Panc1 (cell line): ENCODE results near the gene NR2F6. TPM values are rescaled to one million over a fixed set of nuclear protein-coding genes. Genes with fewer than 3 reads are reported as not detected.

Source experiments
- ATAC-seq: fragments of 200-7000 bp; cut with Tn5 transposase; 2 replicates; pipeline ENCODE4 v1.9.1; 2020; ENCODE audit warnings: mild to moderate bottlenecking, moderate library complexity
- BruUV-seq: library from RNA; stranded (reverse); fragments of 400-500 nt; replicated peaks from 2 replicates; lab custom pipeline; 2021; lab: Mats Ljungman, UMichigan
- CTCF ChIA-PET: fragments of 300-600 bp; sonication (Branson Sonifier 250); formaldehyde crosslinking; loops from one replicate; lab custom pipeline; 2022; ENCODE audit warnings: antibody characterized with exemption; lab: Charles Lee
- POLR2A ChIA-PET: fragments of 300-600 bp; sonication (Branson Sonifier 250); formaldehyde crosslinking; loops from one replicate; lab custom pipeline; 2022; ENCODE audit warnings: antibody characterized with exemption; lab: Charles Lee
- DNase-seq: peaks from one replicate; pipeline ENCODE4 v3.0.0-alpha.2; 2010; ENCODE audit warnings: low read depth, low spot score
- H3K27ac ChIP-seq: 2 replicates; pipeline ENCODE4 v1.5.1; 2011; ENCODE audit warnings: mild to moderate bottlenecking, low read length, inconsistent platforms
- H3K27me3 ChIP-seq: fragments of 200-500 bp; sonication (Bioruptor generic); 2 replicates; pipeline ENCODE4 v1.6.0; 2014; ENCODE audit warnings: low read length, inconsistent platforms; ENCODE audit not compliant: control insufficient read depth, insufficient read depth
- H3K36me3 ChIP-seq: fragments of 200-500 bp; sonication (Bioruptor generic); 2 replicates; pipeline ENCODE4 v1.5.1; 2014; ENCODE audit warnings: inconsistent platforms, mild to moderate bottlenecking, low read length, moderate library complexity; ENCODE audit not compliant: control insufficient read depth, insufficient read depth
- H3K4me1 ChIP-seq: 2 replicates; pipeline ENCODE4 v1.5.1; 2011; ENCODE audit warnings: inconsistent platforms, mild to moderate bottlenecking, low read length, moderate library complexity; ENCODE audit not compliant: control insufficient read depth, insufficient read depth
- H3K4me3 ChIP-seq, 2 experiments: 2 replicates each; pipeline ENCODE4 v1.5.1; 2011 to 2012; ENCODE audit warnings: low read depth in 2 of 2, low read length in 2 of 2, mild to moderate bottlenecking in 2 of 2, inconsistent platforms in 1 of 2, moderate library complexity in 1 of 2
- H3K9me3 ChIP-seq: fragments of 200-500 bp; sonication (Bioruptor generic); 2 replicates; pipeline ENCODE4 v1.5.1; 2014; ENCODE audit warnings: low read depth, mild to moderate bottlenecking, inconsistent platforms, low read length, moderate library complexity; ENCODE audit not compliant: control insufficient read depth, insufficient read depth
- POLR2AphosphoS5 ChIP-seq: IDR thresholded peaks from 2 replicates; pipeline ENCODE4 v1.6.1; 2012; ENCODE audit warnings: mild to moderate bottlenecking, low read depth, low read length, moderate library complexity
- SIN3A ChIP-seq: IDR thresholded peaks from 2 replicates; pipeline ENCODE4 v1.6.1; 2012; ENCODE audit warnings: low read depth, mild to moderate bottlenecking, low read length, moderate library complexity, borderline replicate concordance; ENCODE audit not compliant: insufficient read depth
- TCF7L2 ChIP-seq: IDR thresholded peaks from 2 replicates; pipeline ENCODE4 v1.6.1; 2011; ENCODE audit warnings: mild to moderate bottlenecking, low read depth, low read length, inconsistent platforms
- in situ Hi-C: cut with HindIII; loops from 2 replicates; pipeline ENCODE4 v1.10.0; 2016; ENCODE audit warnings: low sequenced_read_pairs, low pct_unique_long_range_greater_than_20kb
- intact Hi-C: fragments of 100-400 bp; cut with micrococcal nuclease; formaldehyde crosslinking; loops from one replicate; pipeline ENCODE4 v1.10.0; 2022; ENCODE audit not compliant: unreplicated experiment
- total RNA-seq: library from RNA; stranded (reverse); gene quantifications from one replicate; pipeline ENCODE4 v1.2.1, GENCODE V29; 2021; ENCODE audit not compliant: unreplicated experiment
- TF ChIP-seq, protein P1 (sequence below): fragments of 450-650 bp; IDR thresholded peaks from 2 replicates; pipeline ENCODE4 v1.5.1; 2017; ENCODE audit warnings: mild to moderate bottlenecking

Gene NR2F6
- total RNA-seq, 1 experiment from 2014 or later = 173 TPM

DNA sequence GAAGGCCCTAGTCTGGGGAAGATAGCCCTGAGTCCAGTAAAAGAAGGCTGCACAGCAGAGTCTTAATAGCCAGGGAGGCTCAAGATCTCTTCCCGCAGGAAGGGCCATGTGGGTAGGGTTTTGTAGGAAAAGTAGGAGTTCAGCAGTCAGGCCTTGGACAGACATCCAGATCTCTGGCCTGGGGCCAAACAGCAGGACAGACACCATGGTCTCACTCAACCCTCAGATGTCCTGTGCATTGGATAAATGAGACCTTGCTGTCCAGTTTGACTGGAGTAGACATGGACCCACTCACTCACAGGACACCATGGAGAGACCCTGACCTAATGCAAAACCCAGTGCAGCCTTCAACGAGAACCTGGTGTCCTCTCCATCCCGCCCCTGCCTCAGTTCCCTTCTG lies 15.8 kb downstream of the NR2F6 start:
- Histone ChIP-seq H3K27me3 (no peaks in the 10 kb centered on the region), H3K27ac (peak overlapping the region; percentile 54), H3K4me1 (peaks cover 8% of the 10 kb centered on the region), H3K9me3 (no peaks in the 10 kb centered on the region), H3K4me3 (no peak overlapping the region), H3K36me3 (peaks cover under 1% of the 10 kb centered on the region; the same call in 1 of the 2 replicates)
- BruUV-seq = no TSS peak
- ChIA-PET POLR2A (no interaction called here), CTCF (no interaction called here)
- no peak for DNase-seq
- TF ChIP-seq TCF7L2 (no peak), SIN3A (no peak), POLR2AphosphoS5 (peak; percentile 61; the same call in 1 of the 2 replicates)
- intact Hi-C loops = loop anchor here (10.0 kb wide), 1 partner anchor 55 kb away; the partner anchor contains the start of gene ANKLE1
- in situ Hi-C loops = no loop called here
- no peak for ATAC-seq

DNA sequence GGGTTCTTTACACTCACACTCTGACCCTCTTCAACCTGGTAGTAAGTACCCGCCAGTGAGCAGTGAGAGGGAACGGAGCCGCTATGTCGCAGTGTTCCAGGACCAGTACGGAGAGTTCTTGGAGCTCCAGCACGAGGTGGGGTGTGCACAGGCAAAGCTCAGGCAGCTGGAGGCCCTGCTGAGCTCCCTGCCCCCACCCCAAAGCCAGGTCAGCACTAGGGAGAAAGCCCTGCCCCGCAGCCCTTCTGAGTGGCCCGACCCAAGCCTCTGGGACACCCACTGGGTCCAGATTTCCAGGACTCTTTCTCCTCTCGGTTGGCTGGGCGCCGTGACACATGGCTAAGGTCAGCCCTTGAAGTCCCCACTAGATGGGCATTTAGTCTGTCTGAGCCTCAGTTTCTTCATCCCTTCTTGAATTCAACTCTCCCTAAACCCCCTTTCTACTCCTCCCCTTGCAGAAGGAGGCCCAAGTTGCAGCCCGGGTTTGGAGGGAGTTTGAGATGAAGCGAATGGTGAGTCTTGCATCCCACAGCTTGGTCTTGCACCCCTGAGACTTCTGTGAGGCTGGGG lies 17.8 kb downstream of the NR2F6 start:
- Histone ChIP-seq H3K36me3 (no peaks in the 10 kb centered on the region; the same call in 1 of the 2 replicates), H3K9me3 (no peaks in the 10 kb centered on the region), H3K4me3 (peak overlapping the region; percentile 61 to 76; a peak in 3 of 4 replicates), H3K4me1 (peaks cover 4% of the 10 kb centered on the region), H3K27me3 (no peaks in the 10 kb centered on the region), H3K27ac (peak overlapping the region; percentile 72)
- intact Hi-C loops = loop anchor here (10.0 kb wide), 1 partner anchor 57 kb away; the partner anchor contains the start of gene ANKLE1
- peak; percentile 31; the same call in 1 of the 2 replicates for TF ChIP-seq POLR2AphosphoS5
- TF ChIP-seq, protein P1, sequence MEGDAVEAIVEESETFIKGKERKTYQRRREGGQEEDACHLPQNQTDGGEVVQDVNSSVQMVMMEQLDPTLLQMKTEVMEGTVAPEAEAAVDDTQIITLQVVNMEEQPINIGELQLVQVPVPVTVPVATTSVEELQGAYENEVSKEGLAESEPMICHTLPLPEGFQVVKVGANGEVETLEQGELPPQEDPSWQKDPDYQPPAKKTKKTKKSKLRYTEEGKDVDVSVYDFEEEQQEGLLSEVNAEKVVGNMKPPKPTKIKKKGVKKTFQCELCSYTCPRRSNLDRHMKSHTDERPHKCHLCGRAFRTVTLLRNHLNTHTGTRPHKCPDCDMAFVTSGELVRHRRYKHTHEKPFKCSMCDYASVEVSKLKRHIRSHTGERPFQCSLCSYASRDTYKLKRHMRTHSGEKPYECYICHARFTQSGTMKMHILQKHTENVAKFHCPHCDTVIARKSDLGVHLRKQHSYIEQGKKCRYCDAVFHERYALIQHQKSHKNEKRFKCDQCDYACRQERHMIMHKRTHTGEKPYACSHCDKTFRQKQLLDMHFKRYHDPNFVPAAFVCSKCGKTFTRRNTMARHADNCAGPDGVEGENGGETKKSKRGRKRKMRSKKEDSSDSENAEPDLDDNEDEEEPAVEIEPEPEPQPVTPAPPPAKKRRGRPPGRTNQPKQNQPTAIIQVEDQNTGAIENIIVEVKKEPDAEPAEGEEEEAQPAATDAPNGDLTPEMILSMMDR = no peak
- ATAC-seq (peak; percentile 15; the same call in 1 of the 2 replicates), DNase-seq (no peak)
- ChIA-PET CTCF (interaction anchor here (0.6 kb wide), 1 partner anchor 152 kb away, joined by 4 read pairs; the partner anchor contains the start of gene MYO9B), POLR2A (interaction anchor here (0.6 kb wide), 1 partner anchor 726 kb away, joined by 17 read pairs; no protein-coding TSS in a partner anchor)
- TSS peak; percentile 94 for BruUV-seq
- in situ Hi-C loops = no loop called here

DNA sequence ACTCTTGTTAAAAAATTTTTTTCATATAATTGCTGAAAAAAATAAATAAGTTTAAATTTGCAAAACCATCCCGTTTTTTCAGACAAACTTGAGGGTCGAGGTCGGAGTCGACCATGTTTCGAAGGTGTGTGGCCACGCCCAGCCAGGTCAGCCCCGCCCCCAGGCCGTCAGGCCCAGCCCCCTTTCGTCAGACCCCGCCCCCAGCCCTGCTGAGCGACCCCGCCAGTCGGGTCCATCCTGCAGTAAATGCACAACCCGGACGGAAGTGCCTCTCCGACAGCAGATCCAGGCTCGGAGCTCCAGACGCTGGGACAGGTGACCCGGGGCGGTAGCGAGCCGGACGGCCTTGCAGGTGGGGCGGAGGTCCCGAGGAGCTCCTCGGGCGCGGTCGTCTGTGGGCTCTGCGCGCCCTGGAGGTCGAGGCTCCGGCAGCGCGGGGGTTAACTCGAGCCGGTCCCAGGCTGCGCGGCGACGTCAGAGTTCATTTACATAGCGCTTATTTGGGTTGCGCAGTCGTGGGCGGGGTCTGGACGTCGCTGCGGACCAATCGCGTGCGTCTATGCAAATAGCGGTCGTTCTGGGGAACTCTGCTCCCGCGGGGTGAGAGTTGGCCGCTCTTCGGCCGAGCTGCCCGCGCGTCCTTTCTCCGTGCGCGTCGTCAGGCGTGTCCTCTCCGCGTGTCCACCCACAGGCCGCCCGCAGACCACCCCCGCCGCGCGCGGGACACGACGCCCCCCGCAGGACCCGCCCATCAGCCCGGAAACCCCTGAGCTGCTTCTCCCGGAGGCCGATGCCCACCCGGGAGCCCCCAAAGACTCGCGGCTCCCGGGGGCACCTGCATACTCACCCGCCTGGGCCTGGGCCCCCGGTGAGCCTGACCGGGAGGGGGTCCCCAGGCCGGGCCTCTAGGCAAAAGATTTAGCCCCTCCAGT lies 19.5 kb downstream of the NR2F6 start, which contains the start of gene OCEL1:
OCEL1 (plus strand) TSS at position 225 of the 932 bp plus-strand sequence; CDS start at position 247, 22 bp downstream.
- POLR2A ChIA-PET = interaction anchor here (0.6 kb wide), 1 partner anchor 75 kb away, joined by 6 read pairs; no protein-coding TSS in a partner anchor
- Histone ChIP-seq H3K27ac (peak within 1 kb of the TSS; percentile 72), H3K9me3 (no peaks in the 10 kb centered on the region), H3K4me3 (peak within 1 kb of the TSS; percentile 61 to 76), H3K4me1 (peaks cover 4% of the 10 kb centered on the region), H3K36me3 (no peaks in the 10 kb centered on the region; the same call in 1 of the 2 replicates), H3K27me3 (no peaks in the 10 kb centered on the region)
- ATAC-seq (peak; percentile 91), DNase-seq (peak; percentile 73)
- no peak for TF ChIP-seq SIN3A
- peak; percentile 45; the same call in 1 of the 2 replicates for TF ChIP-seq POLR2AphosphoS5
- intact Hi-C loops = loop anchor here (10.0 kb wide), 1 partner anchor 59 kb away; the partner anchor contains the start of gene ANKLE1
- no TSS peak for BruUV-seq
- CTCF ChIA-PET = no interaction called here
- in situ Hi-C loops = no loop called here
